ENCODE measurements around the gene MAN1C1.
A peak's percentile ranks its signal among the peaks of the same experiment; 100 is the strongest.

Gene MAN1C1

GRCh38 chr1:25785333-25786067 lies 168.9 kb downstream of the MAN1C1 start:
- DNase-seq, result no peak

- no peak for DNase-seq
Measured at GRCh38 chr1:25786887-25787759, 170.5 kb downstream of the MAN1C1 start.

- no peak for DNase-seq
Measured at GRCh38 chr1:25787760-25788166, 171.2 kb downstream of the MAN1C1 start.

- DNase-seq, result no peak
Measured at GRCh38 chr1:25790472-25790871, 173.9 kb downstream of the MAN1C1 start.

DNA sequence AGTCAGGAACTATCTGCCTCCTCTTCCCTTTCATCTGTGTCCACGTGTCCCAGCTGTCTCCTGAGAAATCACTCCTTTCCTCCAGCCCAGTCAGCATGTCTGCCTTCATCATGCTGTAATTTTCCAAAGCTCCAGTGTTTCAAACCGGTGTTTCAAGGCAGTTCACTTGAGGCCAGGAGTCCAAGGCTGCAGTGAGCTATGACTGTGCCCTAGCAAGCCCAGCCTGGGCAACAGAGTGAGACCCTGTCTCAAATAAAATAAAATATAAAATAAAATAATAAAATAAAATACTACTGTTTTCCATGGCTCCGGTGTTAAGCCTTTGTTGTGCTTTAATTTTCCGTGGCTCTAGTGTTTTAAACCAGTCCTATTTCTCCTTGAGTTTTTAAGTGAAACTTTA lies 175.5 kb downstream of the MAN1C1 start:
- no peak for DNase-seq

DNA sequence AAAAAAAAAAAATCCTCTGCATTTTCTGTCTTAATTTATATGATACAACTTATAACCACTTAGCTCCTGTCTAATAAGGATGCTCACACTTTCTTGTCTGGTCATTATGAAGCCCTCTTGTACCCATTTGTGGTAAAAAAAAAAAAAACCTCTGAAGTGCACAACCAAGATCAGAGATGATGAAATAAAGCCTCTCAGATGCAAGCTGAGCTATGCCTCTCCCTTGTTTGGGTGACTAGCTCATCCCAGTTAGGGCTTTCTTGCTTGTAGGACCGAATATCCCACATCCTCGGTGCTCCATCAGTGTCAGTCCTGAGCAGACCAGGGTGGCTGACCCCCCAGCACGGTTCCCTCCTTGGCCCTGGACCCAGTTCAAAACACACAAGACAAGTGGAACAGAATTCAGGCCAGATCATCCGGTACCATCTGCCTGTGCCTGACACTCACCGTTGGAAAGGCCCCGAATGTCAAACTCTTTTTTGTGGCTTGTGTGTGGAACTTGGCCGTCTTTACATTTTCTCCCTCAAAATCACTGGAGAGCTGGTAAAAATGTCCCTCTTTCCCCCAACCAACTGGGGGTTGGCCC lies 177.1 kb downstream of the MAN1C1 start:
- DNase-seq, result peak in 1 of 14 donors; percentile 67

DNA sequence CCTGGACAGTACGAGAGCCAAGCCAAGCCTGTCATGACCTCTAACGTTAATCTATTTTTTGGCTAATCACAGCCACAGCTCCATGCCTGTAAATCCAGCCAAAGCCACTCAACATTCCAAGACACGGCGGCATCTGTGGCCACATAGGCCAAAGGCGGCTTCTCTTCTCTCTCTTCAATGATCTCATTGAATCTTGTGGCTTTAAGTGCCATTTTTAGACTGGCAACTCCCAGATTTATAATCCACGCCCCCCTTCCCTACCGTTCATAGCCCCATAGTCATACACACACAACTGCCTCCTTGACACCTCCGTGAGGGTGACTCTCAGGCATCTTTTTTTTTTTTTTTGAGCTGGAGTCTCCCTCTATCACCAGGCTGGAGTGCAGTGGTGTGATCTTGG lies 177.7 kb downstream of the MAN1C1 start:
- DNase-seq, result no peak

- DNase-seq, result no peak
Measured at GRCh38 chr1:25795211-25795610, 178.6 kb downstream of the MAN1C1 start.

DNA sequence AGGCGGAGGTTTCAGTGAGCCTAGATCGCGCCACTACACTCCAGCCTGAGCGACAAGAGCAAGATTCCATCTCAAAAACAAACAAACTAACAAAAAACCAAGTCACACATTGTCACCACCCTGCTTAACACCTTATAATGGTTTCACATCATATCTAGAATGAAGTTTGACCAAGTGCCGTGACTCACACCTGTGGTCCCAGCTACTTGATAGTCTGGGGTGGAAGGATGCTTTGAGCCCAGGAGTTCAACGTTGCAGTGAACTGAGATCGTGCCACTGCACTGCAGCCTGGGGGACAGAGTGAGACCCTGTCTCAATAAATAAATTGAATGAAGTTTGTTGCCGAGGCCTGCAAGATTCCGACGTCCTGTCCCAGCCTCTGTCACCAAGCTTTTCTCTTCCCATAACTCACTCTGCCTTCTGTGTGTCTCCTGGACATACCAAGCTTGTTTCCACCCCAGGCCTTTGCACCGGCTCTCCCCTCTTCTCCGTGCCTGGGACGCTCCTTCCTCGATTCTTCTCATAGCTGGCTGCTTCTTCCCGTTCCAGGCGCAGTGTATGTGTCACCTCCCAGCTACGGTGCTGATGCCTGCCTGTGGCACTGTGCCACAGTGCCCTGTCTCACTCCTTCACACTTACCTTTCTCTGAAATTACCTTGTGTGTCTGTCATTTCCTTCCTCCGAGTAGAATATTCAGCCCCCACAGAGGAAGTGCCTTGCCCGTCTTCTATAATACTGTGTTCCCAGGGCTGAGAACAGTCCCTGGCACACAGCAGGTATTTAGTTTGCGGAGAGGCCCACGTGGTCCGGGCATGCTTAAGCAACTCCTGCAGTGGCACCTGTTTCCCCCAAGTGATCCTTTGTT lies 179.6 kb downstream of the MAN1C1 start:
- DNase-seq, result peak in 4 of 14 donors; percentile 51 to 79 (median 54)

DNA sequence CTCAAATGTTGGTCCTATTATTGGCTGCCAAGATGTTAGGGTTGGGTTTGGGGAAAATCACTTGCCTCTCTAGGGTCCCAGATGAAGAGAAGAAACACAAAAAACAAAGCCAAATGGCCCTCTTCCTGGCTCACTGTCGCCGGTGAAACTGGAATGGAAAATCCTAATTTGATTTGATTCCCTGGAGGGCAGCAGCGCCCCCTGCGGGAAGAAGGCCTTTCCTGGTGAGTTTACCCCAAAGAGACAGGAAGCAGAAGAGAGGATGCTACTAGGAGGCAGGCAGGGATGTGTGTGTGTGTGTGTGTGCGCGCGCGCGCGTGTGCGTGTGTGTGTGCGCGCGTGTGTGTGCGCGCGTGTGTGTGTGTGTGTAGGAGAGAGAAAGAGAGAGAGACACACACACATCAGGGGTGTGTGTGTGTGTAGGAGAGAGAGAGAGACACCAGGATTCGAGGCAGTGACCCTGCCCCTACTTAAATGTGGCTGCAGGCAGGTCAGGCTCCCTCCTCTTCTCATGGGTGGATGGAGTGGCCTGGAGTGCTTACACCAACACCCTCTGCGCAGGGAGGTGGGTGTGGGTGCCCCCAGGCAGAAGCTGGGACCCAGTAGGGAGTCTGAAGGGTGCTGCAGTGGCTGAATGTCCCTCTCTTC lies 180.3 kb downstream of the MAN1C1 start:
- DNase-seq, result peak in 12 of 14 donors; percentile 26 to 79 (median 67)

GRCh38 chr1:25797939-25798338 lies 181.3 kb downstream of the MAN1C1 start:
- peak in 1 of 14 donors; percentile 8 for DNase-seq

- no peak for DNase-seq
Measured at GRCh38 chr1:25798666-25799351, 182.2 kb downstream of the MAN1C1 start.

- peak in 1 of 14 donors; percentile 16 for DNase-seq
Measured at GRCh38 chr1:25799352-25799934, 182.9 kb downstream of the MAN1C1 start.

DNA sequence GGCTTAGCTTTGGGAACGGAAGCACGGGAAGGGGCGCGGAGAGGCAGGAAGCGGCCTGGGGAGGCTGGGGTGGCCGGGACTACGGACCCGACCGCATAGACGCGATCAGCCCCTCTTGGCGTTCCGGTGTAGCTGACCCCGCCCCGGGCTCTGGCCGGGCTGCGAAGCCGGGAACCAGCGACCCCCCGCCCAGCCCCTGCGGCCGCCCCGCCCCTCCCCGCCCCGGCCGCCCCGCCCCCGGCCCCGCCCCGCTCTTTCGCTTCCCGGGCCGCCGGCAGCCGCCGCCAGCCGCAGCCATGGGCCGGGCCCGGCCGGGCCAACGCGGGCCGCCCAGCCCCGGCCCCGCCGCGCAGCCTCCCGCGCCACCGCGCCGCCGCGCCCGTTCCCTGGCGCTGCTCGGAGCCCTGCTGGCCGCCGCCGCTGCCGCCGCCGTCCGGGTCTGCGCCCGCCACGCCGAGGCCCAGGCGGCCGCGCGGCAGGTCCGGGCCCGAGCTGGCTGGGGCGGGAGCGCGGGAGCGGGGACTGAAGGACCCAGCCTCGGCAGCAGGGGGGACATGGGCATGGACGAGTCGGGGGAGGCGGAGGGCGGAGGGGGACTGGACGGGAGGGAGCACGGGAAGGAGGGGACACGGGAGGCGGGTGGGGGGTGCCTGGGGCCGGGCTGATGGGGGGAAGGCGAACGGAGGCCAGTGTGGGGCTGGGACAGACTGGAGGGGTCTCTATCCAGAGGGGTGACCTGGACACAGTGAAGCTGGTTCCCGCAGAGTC lies 183.5 kb downstream of the MAN1C1 start, which contains the start of gene SELENON:
Gene SELENON, plus strand, starts transcription at position 259 of the 768 bp plus-strand sequence. Its CDS starts 38 bp downstream, at position 297.
- peak in 8 of 14 donors; percentile 16 to 57 (median 46) for DNase-seq

GRCh38 chr1:25800703-25801377 lies 184.2 kb downstream of the MAN1C1 start:
- peak in 3 of 14 donors; percentile 26 to 68 (median 48) for DNase-seq

DNA sequence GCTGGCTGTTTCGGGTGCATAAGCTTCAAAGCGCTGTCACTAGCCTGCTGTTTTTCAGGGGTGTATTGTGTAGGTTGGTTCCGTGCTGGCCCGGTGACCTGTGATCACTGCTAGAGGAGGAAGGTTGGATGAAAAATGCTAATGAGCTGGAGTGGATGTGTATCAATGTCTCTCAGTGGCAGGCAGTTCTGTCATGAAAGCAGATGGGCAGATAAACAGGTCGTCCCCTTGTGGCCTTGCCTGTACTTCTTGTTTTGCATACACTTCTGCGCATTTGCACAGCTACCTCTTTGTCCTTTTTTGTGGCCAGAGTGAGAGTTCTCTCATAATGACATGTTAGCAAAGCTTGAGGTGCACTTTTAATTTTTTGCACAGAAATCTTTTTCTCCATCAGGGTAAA lies 186.3 kb downstream of the MAN1C1 start:
- peak in 1 of 14 donors; percentile 64 for DNase-seq

DNA sequence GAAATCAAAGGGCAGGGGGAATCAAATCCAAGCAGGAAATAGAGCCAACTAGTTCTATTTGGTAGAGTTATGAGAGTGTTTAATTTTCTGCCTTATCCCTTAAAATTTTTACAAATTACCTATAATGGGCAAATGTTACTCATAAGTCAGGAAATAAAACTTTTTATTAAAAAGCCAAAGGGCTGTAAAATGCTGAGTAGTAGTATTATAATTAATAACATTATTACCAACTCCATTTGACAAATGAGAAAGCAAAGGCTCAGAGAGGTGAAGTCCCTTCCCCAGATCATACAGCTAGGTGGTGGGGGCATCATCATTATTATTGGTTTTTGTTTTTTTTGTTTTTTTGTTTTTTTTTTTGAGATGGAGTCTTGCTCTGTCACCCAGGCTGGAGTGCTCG lies 186.8 kb downstream of the MAN1C1 start:
- no peak for DNase-seq

DNA sequence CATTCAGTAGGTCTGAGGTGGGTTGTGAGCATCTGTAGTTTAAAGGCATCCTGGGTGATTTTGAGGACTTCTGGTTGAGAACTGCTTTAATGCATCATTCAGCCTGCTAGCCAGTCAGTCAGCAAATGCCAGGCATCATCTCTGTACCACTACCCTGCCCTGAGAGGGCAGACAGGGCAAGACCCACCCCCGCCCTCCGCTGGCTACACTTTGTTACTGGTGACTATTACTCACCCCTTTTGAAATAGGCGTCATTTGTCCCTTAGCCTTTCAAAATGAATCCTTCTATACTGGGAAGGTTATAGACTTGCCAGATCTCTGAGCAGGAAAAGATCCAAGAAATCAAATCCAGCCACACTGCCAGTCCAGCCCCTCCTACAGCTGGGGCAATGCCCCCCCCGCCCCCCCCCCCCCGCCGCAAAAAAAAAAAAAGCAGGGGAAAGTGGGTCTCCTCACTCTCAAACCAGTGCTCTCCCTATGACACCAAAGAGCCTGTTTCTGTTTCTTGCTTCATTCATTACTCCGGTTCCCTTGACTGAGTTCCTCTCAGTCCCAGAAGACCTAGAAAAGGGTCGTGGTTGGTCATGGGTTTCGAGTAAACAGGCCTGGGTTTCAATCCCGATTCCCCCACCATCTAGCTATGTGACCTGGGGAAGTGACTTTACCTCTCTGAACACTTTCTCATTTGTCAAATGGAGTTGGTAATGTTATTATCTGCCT lies 187.8 kb downstream of the MAN1C1 start:
- DNase-seq, result peak in 1 of 14 donors; percentile 49

Data from C1 segment of cervical spinal cord (tissue), 14 donors.